Activated T-cell treated with anti-CD3 and anti-CD28 coated beads, Interleukin-2, amount 50 U/mL, for 48 hours (primary cell): ENCODE measurements around the gene WIPF2.

Source experiments
- DNase-seq, 2 experiments: peaks; one replicate each; pipeline ENCODE4 v3.0.0-alpha.2; 2020

WIPF2 gene

GRCh38 chr17:40316571-40317344 is 97.7 kb downstream of the WIPF2 start:
- DNase-seq = no peak

DNA sequence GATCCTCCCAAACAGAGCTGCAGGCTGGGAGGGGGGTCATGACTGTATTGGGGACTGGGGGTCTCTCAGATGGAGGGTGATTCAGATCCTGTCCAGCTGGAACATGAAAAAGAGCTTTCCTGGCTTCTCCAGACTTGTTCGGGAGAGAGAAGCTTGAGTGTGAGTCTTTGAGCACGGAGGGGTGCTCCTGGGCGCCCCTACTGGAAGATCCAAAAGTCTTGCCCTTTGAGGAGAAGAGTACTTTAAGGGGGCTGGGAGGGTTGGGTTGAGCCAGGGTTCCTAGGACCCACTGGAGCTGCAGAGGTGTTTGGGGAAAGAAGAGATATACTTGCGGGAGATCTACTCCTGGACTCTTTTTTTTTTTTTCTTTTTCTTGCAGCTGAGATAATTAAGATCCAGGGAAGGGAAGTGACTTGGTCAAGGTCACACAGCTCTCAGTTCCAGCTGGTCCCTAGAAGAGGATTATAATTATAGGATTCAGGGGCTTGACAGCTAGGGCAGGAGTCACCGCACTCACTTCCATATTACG is 98.3 kb downstream of the WIPF2 start:
- DNase-seq = peak; percentile 68

DNA sequence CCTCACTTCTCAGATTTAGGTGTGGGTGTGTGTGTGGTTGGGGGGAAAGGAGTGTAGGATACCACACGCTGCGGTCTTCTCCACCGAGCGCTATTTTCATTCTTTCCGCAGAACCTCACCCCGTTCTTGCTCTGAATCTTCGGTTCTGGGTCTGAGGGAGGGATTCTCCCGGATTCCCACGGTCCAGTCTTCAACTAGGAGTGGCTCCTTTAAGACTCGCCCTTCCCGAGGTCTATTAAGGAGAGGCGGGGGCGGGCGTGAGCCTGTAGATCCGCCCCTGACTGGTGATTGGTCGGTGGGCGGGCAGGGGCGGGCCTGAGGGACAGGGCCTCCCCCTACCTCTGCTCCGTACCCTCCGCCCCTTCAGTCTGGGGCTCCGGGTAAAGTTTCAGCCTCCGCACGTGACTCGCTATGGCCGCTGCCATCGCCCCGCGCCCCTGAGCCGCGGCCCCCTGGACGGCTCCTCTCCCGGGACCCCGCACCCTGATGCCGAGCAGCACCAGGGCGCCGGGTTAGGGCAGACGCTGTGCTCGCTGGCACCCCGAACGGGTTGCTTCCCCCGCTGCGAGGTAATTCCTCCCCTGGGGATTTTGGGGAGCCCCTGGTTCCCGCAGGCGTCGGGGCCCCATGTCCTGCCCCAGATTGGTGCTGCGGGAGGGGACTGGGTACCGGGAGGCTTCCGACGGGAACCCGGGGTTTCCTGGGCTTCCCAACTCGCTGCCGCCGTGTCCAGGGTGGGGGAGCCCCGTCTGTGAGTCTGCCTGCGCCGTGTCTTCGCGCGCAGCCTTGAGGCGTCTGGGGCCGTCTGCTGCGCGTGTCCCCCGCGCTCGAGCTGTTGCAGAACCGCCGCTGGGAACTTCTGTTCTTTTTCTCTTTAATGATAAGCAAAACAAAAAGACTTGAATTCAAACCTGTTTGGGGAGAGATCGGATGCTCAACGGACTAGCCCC is 99.1 kb downstream of the WIPF2 start:
- peak; percentile 94 to 95 for DNase-seq

- DNase-seq = peak; percentile 47 to 53
Measured at GRCh38 chr17:40318830-40319391, 99.8 kb downstream of the WIPF2 start.

DNA sequence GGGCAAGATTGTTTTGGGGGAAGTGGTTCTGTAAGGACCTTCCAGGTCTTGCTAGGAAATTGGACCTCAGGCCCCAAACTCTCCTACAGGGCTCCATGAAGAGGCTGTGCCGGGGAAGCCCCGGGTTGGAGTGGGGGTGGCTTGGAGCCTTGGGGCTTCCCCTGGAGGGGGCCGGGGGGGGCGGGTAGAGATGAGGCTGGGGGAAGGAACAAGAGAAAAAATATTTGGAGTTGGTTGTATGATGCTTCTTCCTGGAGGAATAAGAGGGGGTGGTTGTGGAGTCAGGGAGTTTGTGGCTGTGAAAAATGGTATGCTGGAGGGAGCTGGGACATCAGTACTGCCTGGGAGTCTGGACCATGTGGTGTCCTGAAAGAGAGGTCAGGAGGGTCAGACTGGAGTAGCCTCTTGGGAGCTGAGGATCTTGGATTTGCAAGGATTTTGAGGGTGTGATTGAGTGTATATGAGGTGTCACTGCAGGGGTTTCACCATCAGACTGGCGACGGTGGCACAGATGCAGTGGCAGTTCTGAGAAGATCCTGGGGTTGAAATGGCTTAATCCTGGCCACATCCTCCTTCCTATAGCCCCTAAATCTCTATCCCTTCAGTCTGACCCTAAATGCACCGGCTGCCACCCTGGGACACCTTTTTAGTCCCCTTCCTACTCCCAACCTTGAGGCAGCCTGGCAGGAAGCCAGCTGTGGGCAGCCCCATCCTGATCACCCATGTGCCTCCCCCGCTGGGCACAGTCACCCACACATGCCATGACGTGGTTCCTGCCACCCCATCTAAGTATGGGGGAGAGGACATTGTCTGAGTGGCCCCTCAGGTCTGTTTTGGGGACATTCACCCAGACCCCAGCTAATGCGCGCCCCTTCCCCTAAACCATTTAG is 100.8 kb downstream of the WIPF2 start:
- DNase-seq = peak in 1 of 2 experiments; percentile 74

DNA sequence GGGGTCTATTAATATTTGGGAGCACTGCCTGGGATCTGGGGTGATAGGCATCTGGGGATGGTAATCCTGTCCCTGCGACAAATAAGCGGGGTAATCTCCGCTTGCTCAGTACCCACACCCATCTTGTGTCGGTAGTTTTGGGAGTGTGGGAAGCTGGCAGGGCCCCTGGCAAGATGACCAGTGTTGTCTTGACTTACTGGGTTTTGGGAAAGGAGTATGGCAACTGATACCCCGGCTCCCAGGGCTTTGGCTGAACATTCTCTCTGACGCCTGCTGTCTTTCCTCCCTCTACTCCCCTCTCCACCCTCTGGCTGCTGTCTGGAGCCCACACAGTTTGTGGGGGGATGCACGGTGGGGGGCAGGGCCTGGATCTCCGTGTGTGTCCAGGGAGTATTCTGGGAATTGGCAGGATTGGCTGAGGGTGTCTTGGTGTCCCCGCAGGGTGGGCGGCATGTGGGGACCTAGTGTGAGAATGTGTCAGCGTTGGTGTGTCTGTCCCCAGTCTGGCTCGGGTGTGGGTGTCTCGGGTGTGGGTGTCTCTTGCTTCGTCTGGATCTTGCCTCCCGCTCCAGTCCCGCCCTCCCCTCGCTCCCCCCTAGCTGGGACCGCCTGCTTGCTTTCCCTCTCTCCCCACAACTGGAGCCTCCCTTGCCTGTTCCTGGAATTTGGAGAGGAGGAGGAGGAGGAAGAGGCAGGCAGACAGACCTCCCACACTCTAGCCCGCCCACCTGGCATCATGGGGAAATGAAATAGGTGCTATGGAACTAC is 101.8 kb downstream of the WIPF2 start:
- no peak for DNase-seq

- no peak for DNase-seq
Measured at GRCh38 chr17:40321524-40321929, 102.4 kb downstream of the WIPF2 start.

GRCh38 chr17:40321961-40322357 is 102.9 kb downstream of the WIPF2 start:
- DNase-seq = no peak

DNA sequence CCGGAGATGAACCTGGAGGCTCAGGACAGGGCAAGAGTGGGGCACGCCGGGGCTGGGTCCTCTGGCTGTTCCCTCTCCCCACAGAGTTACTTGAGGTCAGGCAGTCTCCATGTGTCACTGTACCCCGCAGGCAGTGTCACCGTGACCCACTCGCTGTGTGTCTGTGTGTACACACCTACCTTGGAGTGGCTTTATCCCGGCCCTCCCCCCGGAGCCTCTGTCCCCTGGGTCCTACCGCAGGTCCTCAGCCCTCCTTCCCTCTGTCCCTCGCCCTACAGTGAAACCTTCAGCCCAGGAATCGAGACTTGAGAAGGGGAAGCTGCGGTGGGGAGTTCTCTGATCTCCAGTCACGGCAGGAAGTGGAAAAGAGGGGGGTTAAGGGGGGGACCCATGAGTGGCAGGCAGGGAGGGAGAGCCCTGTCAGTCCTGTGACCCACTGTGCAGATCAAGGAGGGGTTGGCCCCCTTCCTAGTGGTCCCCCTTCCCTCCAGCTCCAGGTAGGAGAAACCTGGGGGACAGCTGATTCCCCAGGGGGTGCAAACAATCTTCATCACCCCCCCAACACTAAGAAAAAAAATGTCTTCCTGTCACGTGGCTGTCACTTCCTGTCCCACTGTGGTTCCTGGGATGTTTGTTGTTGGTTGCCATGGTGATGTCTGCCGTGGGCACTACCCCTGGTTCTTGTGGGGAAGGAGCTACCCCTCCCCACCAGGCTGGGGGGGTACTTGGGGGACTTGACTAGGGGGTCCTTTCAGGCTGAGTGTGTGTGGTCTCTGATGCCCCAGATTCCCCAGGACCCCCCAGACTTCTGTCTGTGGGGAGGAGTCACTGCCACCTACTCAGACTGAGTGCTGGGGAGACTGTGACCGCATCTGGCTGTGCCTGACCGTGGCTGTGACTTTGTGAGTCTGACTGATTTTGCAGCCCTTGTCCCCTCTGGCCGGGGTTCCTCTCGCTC is 103.5 kb downstream of the WIPF2 start:
- peak; percentile 89 to 90 for DNase-seq

DNA sequence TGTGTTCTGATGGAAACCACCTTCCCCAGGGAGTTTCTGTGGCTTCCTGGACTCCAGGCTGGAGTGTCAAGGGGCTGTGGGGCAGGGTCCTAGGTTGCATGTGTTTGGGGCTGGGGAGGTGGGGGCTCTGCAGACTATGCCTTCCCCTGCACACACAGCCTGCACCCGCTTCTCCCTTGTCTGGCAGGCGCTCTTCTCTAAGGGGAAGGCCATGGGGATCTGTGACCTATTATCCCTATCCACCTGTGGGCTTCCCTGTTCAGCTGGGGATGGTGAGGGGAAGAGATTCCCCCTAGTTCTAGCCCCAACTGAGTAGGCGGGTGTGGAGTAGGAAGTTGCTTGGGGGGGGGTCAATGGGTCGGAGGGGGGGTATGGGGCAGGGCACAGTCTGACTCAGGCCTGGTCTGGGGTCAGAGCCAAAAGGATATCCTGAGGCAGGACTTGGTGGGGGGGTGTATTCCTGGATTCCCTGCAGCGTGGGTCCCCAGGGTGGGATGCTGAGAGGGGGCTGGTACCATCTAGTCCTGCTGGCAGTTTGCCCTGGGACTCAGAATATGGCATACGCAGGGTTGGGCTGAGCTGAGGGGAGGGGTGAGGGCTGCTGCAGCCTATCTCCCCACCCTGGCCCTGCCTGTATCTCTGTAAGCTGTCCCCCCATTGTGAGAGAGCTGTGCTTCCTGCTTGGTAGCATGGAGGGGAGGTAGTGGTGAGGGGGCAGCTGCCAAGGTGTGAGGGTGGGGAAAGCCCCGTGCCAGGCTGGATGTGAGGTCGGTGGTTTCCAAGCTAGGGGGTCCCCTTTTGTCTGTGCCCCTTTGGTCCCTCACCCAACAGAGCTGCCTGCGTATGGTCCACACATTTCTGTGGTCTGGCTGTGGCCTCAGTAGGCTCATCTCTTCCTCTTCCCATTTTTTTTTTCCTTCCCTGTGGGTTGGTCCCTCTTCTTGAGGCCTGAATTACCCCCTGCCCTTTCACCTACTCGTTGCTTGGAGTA is 104.6 kb downstream of the WIPF2 start:
- peak in 1 of 2 experiments; percentile 70 for DNase-seq

GRCh38 chr17:40325156-40326013 is 106.3 kb downstream of the WIPF2 start:
- peak in 1 of 2 experiments; percentile 56 for DNase-seq

DNA sequence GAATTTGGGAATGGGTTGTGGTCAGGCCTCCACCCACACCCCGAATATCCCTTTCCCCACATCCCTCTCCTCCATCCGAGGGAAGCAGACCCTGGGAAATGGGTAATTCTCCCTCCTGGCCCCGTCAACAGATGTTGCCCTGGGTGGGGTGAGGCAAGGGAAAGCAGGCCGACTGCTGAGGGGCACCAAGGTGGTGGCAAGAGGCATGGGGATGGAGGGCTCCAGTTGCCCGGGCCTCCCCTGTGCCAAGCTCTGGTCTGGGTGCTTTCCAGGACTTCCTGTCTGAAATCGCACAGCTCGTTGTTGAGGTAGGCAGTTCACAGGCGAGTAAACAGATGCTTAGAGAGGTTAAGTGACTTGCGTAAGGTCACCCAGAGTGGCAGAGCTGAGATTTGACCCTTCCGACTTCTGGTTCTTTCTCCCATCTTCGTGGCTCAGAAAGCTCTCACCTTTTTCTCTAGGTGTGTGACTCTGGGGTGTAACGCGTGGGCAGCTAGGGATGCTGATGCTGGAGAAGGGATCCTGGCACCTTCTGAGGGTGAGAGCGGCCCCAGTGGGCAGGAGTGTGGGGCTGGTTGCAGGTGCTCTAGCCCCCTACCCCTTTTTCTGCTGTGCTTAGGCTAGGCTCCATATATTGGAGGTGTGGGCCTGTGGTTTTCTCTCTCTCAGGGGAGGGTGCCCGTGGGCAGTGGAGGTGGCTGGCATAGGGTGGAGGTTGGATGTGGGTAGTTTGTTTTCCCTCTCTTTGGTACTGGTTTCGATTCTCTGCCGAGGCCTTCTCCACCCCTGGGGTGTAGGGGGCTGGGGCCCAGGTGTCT is 107.1 kb downstream of the WIPF2 start:
- DNase-seq = peak in 1 of 2 experiments; percentile 63

GRCh38 chr17:40326832-40327199 is 107.7 kb downstream of the WIPF2 start:
- DNase-seq = no peak

DNA sequence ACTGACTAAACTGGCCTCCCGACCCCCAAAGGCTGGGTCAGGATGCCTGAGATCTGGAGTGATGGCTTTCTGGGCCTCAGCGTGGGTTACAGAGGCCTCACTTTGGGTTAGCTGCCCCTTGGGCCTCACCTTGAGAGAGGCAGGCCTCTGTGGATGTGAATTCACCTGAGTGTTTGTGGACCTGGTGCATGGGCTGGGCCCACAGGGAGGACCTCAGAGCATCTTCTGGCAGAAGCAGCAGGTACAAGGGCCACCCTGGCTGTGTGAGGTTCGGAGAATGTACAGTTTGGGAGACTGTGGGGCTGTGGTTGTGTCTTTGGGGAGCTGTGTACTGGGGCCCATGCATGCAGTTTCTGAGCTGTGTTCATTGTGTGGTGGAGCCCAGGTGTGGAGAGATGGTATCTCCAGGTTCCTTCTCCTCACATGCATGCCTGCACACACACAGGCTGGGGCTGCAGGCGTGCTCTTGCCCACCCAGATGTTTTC is 108.2 kb downstream of the WIPF2 start:
- DNase-seq = no peak

DNA sequence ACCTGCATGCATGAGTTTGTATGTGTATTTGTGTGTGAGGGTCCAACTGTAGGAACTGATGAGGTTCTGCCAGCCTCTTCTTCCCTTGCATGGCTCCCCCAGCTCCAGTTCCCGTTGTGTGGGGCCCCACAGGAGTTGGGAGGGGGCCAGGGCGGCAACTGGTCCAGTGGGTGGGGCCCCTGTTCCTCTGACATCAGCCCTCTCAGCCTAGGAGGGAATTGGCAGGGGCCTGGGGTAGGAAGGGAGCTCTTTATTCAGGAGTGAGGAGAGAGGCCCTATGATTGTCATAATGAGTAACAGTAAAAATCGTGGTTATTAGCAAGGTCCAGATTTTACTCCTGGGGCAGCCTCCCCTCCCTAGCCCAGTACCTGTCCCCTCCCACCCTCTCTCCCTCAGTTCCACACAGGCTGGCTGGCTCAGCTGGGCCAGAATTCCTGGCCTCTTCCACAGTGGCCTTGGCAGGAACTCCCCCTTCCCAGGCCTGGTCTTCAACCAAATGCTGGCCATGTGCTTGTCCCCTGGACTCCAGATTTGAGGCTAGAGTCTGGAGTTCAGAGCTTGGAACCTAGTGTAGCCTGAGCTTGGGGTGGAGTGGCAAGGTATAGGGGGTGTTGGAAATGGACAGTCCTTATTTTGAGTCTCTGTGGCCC is 108.8 kb downstream of the WIPF2 start:
- no peak for DNase-seq

DNA sequence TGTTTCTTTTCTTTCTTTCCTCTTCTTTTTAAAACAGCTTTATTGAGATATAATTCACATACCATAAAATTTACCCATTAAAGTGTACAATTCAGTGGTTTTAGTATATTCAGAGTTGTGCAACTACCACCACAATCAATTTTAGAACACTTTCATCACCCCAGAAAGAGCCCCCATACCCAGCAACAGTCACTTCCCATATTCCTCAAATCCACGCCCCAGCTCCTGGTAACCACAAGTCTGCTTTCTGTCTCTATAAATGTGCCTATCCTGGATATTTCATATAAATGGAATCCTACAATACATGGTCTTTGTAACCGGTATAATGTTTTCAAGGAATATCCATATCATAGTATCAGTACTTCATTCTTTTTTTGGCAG is 109.3 kb downstream of the WIPF2 start:
- DNase-seq = no peak
